ENCODE results near the gene BTBD19. TPM values are rescaled to one million over a fixed set of nuclear protein-coding genes. Genes with fewer than 3 reads are reported as not detected.

Gene BTBD19
- polyA plus RNA-seq, 1 of the 3 experiments (the other 2 are of a cell fraction) = 36.9 TPM

DNA sequence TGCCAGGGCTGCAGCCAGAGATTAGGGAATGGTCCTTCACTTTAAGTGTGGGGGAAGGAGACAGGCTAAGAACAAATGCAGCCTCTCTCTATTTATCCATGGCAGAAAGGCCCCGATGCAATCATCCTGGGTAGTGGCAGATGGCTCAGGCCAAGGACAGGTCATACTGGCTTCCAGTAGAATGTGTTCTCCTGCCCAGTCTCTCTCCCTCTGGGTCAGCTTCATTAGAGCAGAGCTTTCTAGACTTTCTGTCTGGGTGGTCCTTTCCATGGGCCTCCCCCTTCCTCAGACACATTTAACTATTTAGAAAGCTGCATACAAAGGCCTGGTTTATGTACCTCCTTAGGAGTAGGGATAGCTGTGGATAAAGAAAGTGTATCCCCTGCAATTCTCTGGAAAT lies 39.5 kb downstream of the BTBD19 start:
- ChIA-PET POLR2A (no interaction called here), CTCF (interaction anchor here (0.8 to 1.7 kb wide), 3 partner anchors 11 to 166 kb away, joined by 3 to 5 read pairs (median 3); no protein-coding TSS in a partner anchor)
- Histone ChIP-seq H4K20me1 (ENCODE audit: insufficient read depth) (no peaks in the 10 kb centered on the region), H3K9me2 (no peaks in the 10 kb centered on the region), H3K79me2 (ENCODE audit: insufficient read depth) (no peaks in the 10 kb centered on the region), H3K4me1 (ENCODE audit: control insufficient read depth in 1 of 2, insufficient read depth in 2 of 2, low read depth in 1 of 2, low read length in 1 of 2) (no peaks in the 10 kb centered on the region), H3K4me2 (no peak overlapping the region), H3K4me3 (ENCODE audit: low read depth in 2 of 2, low read length in 1 of 2) (no peak overlapping the region), H3K9ac (no peak overlapping the region), H3F3A (replicated peaks; ENCODE audit: insufficient read depth) (peaks cover 2% of the 10 kb centered on the region), H2AFZ (ENCODE audit: low read depth) (no peak overlapping the region), H3K36me3 (replicated peaks in 1 of 2; ENCODE audit: control insufficient read depth in 1 of 2, insufficient read depth in 2 of 2, low read length in 1 of 2) (no peaks in the 10 kb centered on the region), H3K9me3 (no peaks in the 10 kb centered on the region), H3K27me3 (ENCODE audit: insufficient read depth) (no peaks in the 10 kb centered on the region), H3K27ac (ENCODE audit: low read depth in 2 of 2, low read length in 1 of 2) (no peak overlapping the region)
- WGBS (ENCODE audit: low lambda C conversion rate) = 100% methylated on average over 1 of the region's 1 CpG
- TF ChIP-seq POLR2AphosphoS5 (IDR thresholded peaks at IDR 0.05; ENCODE audit: low read depth, low read length) = no peak
- no peak for TF ChIP-seq YY1 (IDR thresholded peaks at IDR 0.05; ENCODE audit: low read depth)
- no peak for TF ChIP-seq ELF1 (IDR thresholded peaks at IDR 0.05)
- TF ChIP-seq RFX5 (IDR thresholded peaks at IDR 0.05; ENCODE audit: low read length) = no peak
- TF ChIP-seq, protein P1, sequence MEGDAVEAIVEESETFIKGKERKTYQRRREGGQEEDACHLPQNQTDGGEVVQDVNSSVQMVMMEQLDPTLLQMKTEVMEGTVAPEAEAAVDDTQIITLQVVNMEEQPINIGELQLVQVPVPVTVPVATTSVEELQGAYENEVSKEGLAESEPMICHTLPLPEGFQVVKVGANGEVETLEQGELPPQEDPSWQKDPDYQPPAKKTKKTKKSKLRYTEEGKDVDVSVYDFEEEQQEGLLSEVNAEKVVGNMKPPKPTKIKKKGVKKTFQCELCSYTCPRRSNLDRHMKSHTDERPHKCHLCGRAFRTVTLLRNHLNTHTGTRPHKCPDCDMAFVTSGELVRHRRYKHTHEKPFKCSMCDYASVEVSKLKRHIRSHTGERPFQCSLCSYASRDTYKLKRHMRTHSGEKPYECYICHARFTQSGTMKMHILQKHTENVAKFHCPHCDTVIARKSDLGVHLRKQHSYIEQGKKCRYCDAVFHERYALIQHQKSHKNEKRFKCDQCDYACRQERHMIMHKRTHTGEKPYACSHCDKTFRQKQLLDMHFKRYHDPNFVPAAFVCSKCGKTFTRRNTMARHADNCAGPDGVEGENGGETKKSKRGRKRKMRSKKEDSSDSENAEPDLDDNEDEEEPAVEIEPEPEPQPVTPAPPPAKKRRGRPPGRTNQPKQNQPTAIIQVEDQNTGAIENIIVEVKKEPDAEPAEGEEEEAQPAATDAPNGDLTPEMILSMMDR (IDR thresholded peaks at IDR 0.05) = no peak
- no peak for TF ChIP-seq TCF12 (IDR thresholded peaks at IDR 0.05)
- TF ChIP-seq PBX3 (IDR thresholded peaks at IDR 0.05) = no peak
- TF ChIP-seq ZBTB33 (IDR thresholded peaks at IDR 0.05; ENCODE audit: borderline replicate concordance, low read depth) = no peak
- no peak for TF ChIP-seq FOXJ3 (CRISPR knock-in tag; IDR thresholded peaks at IDR 0.05)
- TF ChIP-seq FOXM1 (IDR thresholded peaks at IDR 0.05; ENCODE audit: low read depth) = no peak
- no peak for TF ChIP-seq GATA2 (CRISPR knock-in tag; IDR thresholded peaks at IDR 0.05)
- TF ChIP-seq, protein P2, sequence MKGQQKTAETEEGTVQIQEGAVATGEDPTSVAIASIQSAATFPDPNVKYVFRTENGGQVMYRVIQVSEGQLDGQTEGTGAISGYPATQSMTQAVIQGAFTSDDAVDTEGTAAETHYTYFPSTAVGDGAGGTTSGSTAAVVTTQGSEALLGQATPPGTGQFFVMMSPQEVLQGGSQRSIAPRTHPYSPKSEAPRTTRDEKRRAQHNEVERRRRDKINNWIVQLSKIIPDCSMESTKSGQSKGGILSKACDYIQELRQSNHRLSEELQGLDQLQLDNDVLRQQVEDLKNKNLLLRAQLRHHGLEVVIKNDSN (IDR thresholded peaks at IDR 0.05; ENCODE audit: borderline replicate concordance, low read depth) = no peak
- TF ChIP-seq, protein P3, sequence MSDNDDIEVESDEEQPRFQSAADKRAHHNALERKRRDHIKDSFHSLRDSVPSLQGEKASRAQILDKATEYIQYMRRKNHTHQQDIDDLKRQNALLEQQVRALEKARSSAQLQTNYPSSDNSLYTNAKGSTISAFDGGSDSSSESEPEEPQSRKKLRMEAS (IDR thresholded peaks at IDR 0.05; ENCODE audit: low read depth) = no peak
- no peak for TF ChIP-seq NRF1 (IDR thresholded peaks at IDR 0.05; ENCODE audit: low read depth, low read length)
- TF ChIP-seq EZH2phosphoT487 (IDR thresholded peaks at IDR 0.05; ENCODE audit: borderline replicate concordance, low read depth) = no peak
- DNase-seq = no peak

All from SK-N-SH (cell line).